ENCODE results near the gene CTDNEP1. TPM values are rescaled to one million over a fixed set of nuclear protein-coding genes. Genes with fewer than 3 reads are reported as not detected.

Gene CTDNEP1
- total RNA-seq, 1 donor from 2014 or later, result 103 TPM

DNA sequence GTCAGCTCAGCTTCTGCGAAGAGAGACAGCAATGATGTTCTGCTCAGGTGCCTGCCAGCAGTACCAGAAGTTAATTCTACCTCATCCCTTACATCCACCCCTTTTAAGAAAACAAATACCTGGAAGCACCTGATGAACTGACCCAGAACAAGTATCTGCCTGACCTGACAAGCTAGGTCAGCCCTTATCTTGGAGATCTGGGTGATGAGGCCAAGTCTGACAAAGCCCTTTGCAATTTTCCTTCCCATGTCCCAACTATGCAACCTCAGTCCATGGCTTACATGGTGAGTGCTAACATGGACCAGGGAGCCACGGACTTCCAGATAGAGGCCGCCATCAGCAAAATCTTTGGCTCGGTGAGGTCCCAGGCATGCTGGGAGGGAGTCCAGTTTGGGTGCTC, 28.2 kb downstream of the CTDNEP1 start:
- peaks cover 28% of the 10 kb centered on the region for H3K36me3 Mint-ChIP-seq (ENCODE audit: low read depth, unreplicated experiment)
- Histone ChIP-seq H3K4me1 (ENCODE audit: insufficient read depth, low read length) (peaks cover 17% of the 10 kb centered on the region), H3K4me2 (ENCODE audit: low read length) (no peak overlapping the region), H3K27me3 (ENCODE audit: insufficient read depth, low read length) (no peaks in the 10 kb centered on the region), H2AFZ (ENCODE audit: low read depth, low read length) (no peak overlapping the region), H3K36me3 (ENCODE audit: insufficient read depth, low read length) (peaks cover 16% of the 10 kb centered on the region), H4K20me1 (ENCODE audit: insufficient read depth, low read length) (peaks cover 64% of the 10 kb centered on the region), H3K9me3 (ENCODE audit: insufficient read depth, low read depth, low read length) (no peaks in the 10 kb centered on the region), H3K79me2 (ENCODE audit: insufficient read depth, low read length) (peaks cover 36% of the 10 kb centered on the region), H3K4me3 (ENCODE audit: insufficient read depth, low read depth, low read length) (no peak overlapping the region), H3K9ac (ENCODE audit: low read length) (peak overlapping the region; percentile 16), H3K27ac (ENCODE audit: low read depth, low read length) (no peak overlapping the region)
- DNase-seq (ENCODE audit: low read depth) (no peak), FAIRE-seq (no peak)
- H3K4me3 Mint-ChIP-seq (ENCODE audit: unreplicated experiment), result peak overlapping the region; percentile 47
- peaks cover 27% of the 10 kb centered on the region for H3K4me1 Mint-ChIP-seq (ENCODE audit: low read depth, unreplicated experiment)
- no peak overlapping the region for H3K27ac Mint-ChIP-seq (ENCODE audit: unreplicated experiment)
- no peak for TF ChIP-seq EZH2 (IDR thresholded peaks at IDR 0.05; ENCODE audit: insufficient read depth, low read length)
- TF ChIP-seq, protein P1, sequence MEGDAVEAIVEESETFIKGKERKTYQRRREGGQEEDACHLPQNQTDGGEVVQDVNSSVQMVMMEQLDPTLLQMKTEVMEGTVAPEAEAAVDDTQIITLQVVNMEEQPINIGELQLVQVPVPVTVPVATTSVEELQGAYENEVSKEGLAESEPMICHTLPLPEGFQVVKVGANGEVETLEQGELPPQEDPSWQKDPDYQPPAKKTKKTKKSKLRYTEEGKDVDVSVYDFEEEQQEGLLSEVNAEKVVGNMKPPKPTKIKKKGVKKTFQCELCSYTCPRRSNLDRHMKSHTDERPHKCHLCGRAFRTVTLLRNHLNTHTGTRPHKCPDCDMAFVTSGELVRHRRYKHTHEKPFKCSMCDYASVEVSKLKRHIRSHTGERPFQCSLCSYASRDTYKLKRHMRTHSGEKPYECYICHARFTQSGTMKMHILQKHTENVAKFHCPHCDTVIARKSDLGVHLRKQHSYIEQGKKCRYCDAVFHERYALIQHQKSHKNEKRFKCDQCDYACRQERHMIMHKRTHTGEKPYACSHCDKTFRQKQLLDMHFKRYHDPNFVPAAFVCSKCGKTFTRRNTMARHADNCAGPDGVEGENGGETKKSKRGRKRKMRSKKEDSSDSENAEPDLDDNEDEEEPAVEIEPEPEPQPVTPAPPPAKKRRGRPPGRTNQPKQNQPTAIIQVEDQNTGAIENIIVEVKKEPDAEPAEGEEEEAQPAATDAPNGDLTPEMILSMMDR (IDR thresholded peaks at IDR 0.05; ENCODE audit: insufficient read depth, low read depth, low read length), result no peak
- no peaks in the 10 kb centered on the region for H3K9me3 Mint-ChIP-seq (ENCODE audit: unreplicated experiment)
- no peaks in the 10 kb centered on the region for H3K27me3 Mint-ChIP-seq (ENCODE audit: low read depth, unreplicated experiment)

DNA sequence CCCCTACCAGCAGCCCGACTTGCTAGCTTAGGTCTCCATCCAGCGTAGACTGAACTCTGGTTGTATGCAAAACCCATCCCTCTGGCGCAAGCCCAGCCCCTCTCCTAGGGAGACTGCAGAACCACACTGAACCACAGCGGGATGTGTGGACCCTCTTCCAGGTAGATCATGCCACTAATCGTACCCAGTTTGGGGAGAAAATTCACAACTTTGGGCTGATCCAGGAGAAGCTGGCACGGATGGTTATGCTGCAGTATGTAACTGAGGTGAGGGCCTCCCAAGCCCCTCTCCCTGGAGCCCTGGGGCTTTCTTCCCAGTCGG, 28.6 kb downstream of the CTDNEP1 start:
- peaks cover 13% of the 10 kb centered on the region for H3K36me3 ChIP-seq (ENCODE audit: insufficient read depth, low read length)

More for the DNA sequence above, 28.6 kb downstream of the CTDNEP1 start:
- Histone ChIP-seq H3K79me2 (ENCODE audit: insufficient read depth, low read length) (peaks cover 36% of the 10 kb centered on the region), H3K4me3 (ENCODE audit: insufficient read depth, low read depth, low read length) (no peak overlapping the region), H3K27ac (ENCODE audit: low read depth, low read length) (no peak overlapping the region), H3K9ac (ENCODE audit: low read length) (no peak overlapping the region), H3K4me2 (ENCODE audit: low read length) (no peak overlapping the region), H2AFZ (ENCODE audit: low read depth, low read length) (no peak overlapping the region), H4K20me1 (ENCODE audit: insufficient read depth, low read length) (peaks cover 60% of the 10 kb centered on the region), H3K27me3 (ENCODE audit: insufficient read depth, low read length) (no peaks in the 10 kb centered on the region), H3K4me1 (ENCODE audit: insufficient read depth, low read length) (peaks cover 19% of the 10 kb centered on the region), H3K9me3 (ENCODE audit: insufficient read depth, low read depth, low read length) (no peaks in the 10 kb centered on the region)
- Mint-ChIP-seq H3K9me3 (ENCODE audit: unreplicated experiment) (no peaks in the 10 kb centered on the region), H3K27me3 (ENCODE audit: low read depth, unreplicated experiment) (no peaks in the 10 kb centered on the region), H3K27ac (ENCODE audit: unreplicated experiment) (no peak overlapping the region), H3K4me3 (ENCODE audit: unreplicated experiment) (no peak overlapping the region), H3K4me1 (ENCODE audit: low read depth, unreplicated experiment) (peaks cover 24% of the 10 kb centered on the region), H3K36me3 (ENCODE audit: low read depth, unreplicated experiment) (peaks cover 24% of the 10 kb centered on the region)
- DNase-seq (ENCODE audit: low read depth) (no peak), FAIRE-seq (no peak)
- TF ChIP-seq, protein P1 (IDR thresholded peaks at IDR 0.05; ENCODE audit: insufficient read depth, low read depth, low read length), result no peak
- no peak for TF ChIP-seq EZH2 (IDR thresholded peaks at IDR 0.05; ENCODE audit: insufficient read depth, low read length)

Measured in astrocyte (in vitro differentiated cells and primary cell).